IgD-negative memory B cell (primary cell): ENCODE results near the gene RIOK3. TPM values are rescaled to one million over a fixed set of nuclear protein-coding genes. Genes with fewer than 3 reads are reported as not detected.
"Not testable (repeated sequence)": the region's sequence is repeated elsewhere in the genome, so short reads cannot be mapped to it uniquely, and the experiment has no call there.

ENCODE experiments used
- H3K27ac Mint-ChIP-seq, 3 donors: one replicate each; pipeline ENCODE4 v1.8.0; 2020 to 2022; ENCODE audit warnings: mild to moderate bottlenecking in 3 of 3, mixed read lengths in 3 of 3, moderate library complexity in 1 of 3
- H3K27me3 Mint-ChIP-seq: one replicate; pipeline ENCODE4 v1.8.0; 2021; ENCODE audit warnings: mixed read lengths
- H3K36me3 Mint-ChIP-seq: one replicate; pipeline ENCODE4 v1.8.0; 2020; ENCODE audit warnings: mild to moderate bottlenecking, mixed read lengths
- H3K4me1 Mint-ChIP-seq, 3 donors: one replicate each; pipeline ENCODE4 v1.8.0; 2020 to 2022; ENCODE audit warnings: mixed read lengths in 3 of 3, mild to moderate bottlenecking in 1 of 3
- H3K4me3 Mint-ChIP-seq, 4 donors: one replicate each; pipeline ENCODE4 v1.8.0; 2020 to 2022; ENCODE audit warnings: mild to moderate bottlenecking in 4 of 4, mixed read lengths in 4 of 4, moderate library complexity in 3 of 4
- H3K9me3 Mint-ChIP-seq, 3 donors: one replicate each; pipeline ENCODE4 v1.8.0; 2020 to 2021; ENCODE audit warnings: mixed read lengths in 3 of 3, mild to moderate bottlenecking in 1 of 3
- polyA plus RNA-seq: library from polyadenylated mRNA; unstranded; fragments of 300-500 nt; fragmentation: Illumina TruSeq; gene quantifications from one replicate; pipeline ENCODE4 v1.2.3, GENCODE V29; 2021

The RIOK3 gene
- polyA plus RNA-seq, 1 donor from 2014 or later = 42.0 TPM

- no peaks in the 10 kb centered on the region for H3K9me3 Mint-ChIP-seq
- no peaks in the 10 kb centered on the region for H3K27me3 Mint-ChIP-seq
- peak overlapping the region; percentile 80 to 91 (median 83) for H3K27ac Mint-ChIP-seq
- peaks cover 41 to 53% (median 51%) of the 10 kb centered on the region in 3 donors for H3K4me1 Mint-ChIP-seq
- peaks cover 6% of the 10 kb centered on the region for H3K36me3 Mint-ChIP-seq
- peak overlapping the region; percentile 68 to 82 (median 73) for H3K4me3 Mint-ChIP-seq
These were observed 45.8 kb downstream of the RIOK3 start for GRCh38 chr18:23498877-23499276.

- H3K9me3 Mint-ChIP-seq = no peaks in the 10 kb centered on the region
- peak overlapping the region; percentile 68 to 82 (median 73) for H3K4me3 Mint-ChIP-seq
These were observed 46.2 kb downstream of the RIOK3 start for GRCh38 chr18:23499291-23499781.

GRCh38 chr18:23501626-23502025, 48.5 kb downstream of the RIOK3 start:
- no peaks in the 10 kb centered on the region for H3K27me3 Mint-ChIP-seq
- H3K36me3 Mint-ChIP-seq = peaks cover 4% of the 10 kb centered on the region
- H3K4me3 Mint-ChIP-seq = peak overlapping the region in 2 of 4 donors; percentile 44 to 73
- H3K27ac Mint-ChIP-seq = peak overlapping the region in 2 of 3 donors; percentile 75 to 80
- no peaks in the 10 kb centered on the region for H3K9me3 Mint-ChIP-seq
- peaks cover 39 to 56% (median 55%) of the 10 kb centered on the region in 3 donors for H3K4me1 Mint-ChIP-seq

More at GRCh38 chr18:23499291-23499781, 46.2 kb downstream of the RIOK3 start:
- H3K36me3 Mint-ChIP-seq = peaks cover 6% of the 10 kb centered on the region
- peak overlapping the region; percentile 80 to 91 (median 83) for H3K27ac Mint-ChIP-seq
- peaks cover 44 to 56% (median 56%) of the 10 kb centered on the region in 3 donors for H3K4me1 Mint-ChIP-seq
- no peaks in the 10 kb centered on the region for H3K27me3 Mint-ChIP-seq

GRCh38 chr18:23502516-23503037, 49.5 kb downstream of the RIOK3 start:
- Mint-ChIP-seq H3K27me3 (no peaks in the 10 kb centered on the region), H3K4me1 (peaks cover 42 to 57% (median 52%) of the 10 kb centered on the region in 3 donors), H3K27ac (peak overlapping the region; percentile 95 to 98 (median 97)), H3K4me3 (peak overlapping the region; percentile 92 to 97 (median 94)), H3K36me3 (peaks cover 4% of the 10 kb centered on the region), H3K9me3 (no peaks in the 10 kb centered on the region)

- Mint-ChIP-seq H3K36me3 (peaks cover 4% of the 10 kb centered on the region), H3K27ac (peak within 1 kb of the TSS; percentile 95 to 98 (median 98)), H3K27me3 (no peaks in the 10 kb centered on the region), H3K4me1 (peaks cover 39 to 54% (median 45%) of the 10 kb centered on the region in 3 donors), H3K4me3 (peak within 1 kb of the TSS; percentile 92 to 98 (median 94)), H3K9me3 (no peaks in the 10 kb centered on the region)
These were observed 50.2 kb downstream of the RIOK3 start, which contains the start of gene RMC1 for GRCh38 chr18:23503038-23503962. RMC1 (plus strand) TSS chr18:23503511; CDS start chr18:23503619, 108 bp downstream.

GRCh38 chr18:23503963-23504344, 50.9 kb downstream of the RIOK3 start:
- peak overlapping the region; percentile 57 to 98 (median 94) for H3K27ac Mint-ChIP-seq
- H3K36me3 Mint-ChIP-seq = peaks cover 4% of the 10 kb centered on the region
- H3K4me3 Mint-ChIP-seq = peak overlapping the region; percentile 76 to 98 (median 94)
- peaks cover 36 to 51% (median 39%) of the 10 kb centered on the region in 3 donors for H3K4me1 Mint-ChIP-seq
- H3K27me3 Mint-ChIP-seq = no peaks in the 10 kb centered on the region
- no peaks in the 10 kb centered on the region for H3K9me3 Mint-ChIP-seq

- Mint-ChIP-seq H3K4me3 (peak overlapping the region; percentile 76 to 98 (median 94)), H3K9me3 (no peaks in the 10 kb centered on the region), H3K36me3 (peaks cover 3% of the 10 kb centered on the region), H3K27me3 (no peaks in the 10 kb centered on the region), H3K27ac (peak overlapping the region; percentile 57 to 98 (median 94)), H3K4me1 (peaks cover 33 to 44% (median 33%) of the 10 kb centered on the region in 3 donors)
These were observed 51.6 kb downstream of the RIOK3 start for GRCh38 chr18:23504720-23505119.

- Mint-ChIP-seq H3K27me3 (no peaks in the 10 kb centered on the region), H3K4me1 (peaks cover 30 to 43% (median 41%) of the 10 kb centered on the region in 3 donors), H3K36me3 (peaks cover 8% of the 10 kb centered on the region), H3K9me3 (no peaks in the 10 kb centered on the region), H3K27ac (peak overlapping the region in 1 of 3 donors; percentile 87), H3K4me3 (peak overlapping the region in 2 of 4 donors; percentile 60 to 72)
These were observed 53.3 kb downstream of the RIOK3 start for GRCh38 chr18:23506393-23506792.

- peak overlapping the region in 2 of 3 donors; percentile 37 to 91 for H3K27ac Mint-ChIP-seq
- H3K4me3 Mint-ChIP-seq, H3K9me3 Mint-ChIP-seq, H3K36me3 Mint-ChIP-seq, H3K27me3 Mint-ChIP-seq: not testable (repeated sequence)
- H3K4me1 Mint-ChIP-seq = peaks cover 28 to 46% (median 37%) of the 10 kb centered on the region in 3 donors
These were observed 57.8 kb downstream of the RIOK3 start for GRCh38 chr18:23510923-23511322.

- H3K4me1 Mint-ChIP-seq = peaks cover 26 to 43% (median 32%) of the 10 kb centered on the region in 3 donors
- not testable (repeated sequence) for H3K27me3 Mint-ChIP-seq, H3K36me3 Mint-ChIP-seq, H3K9me3 Mint-ChIP-seq
- peak overlapping the region; percentile 65 to 92 (median 90) for H3K27ac Mint-ChIP-seq
- H3K4me3 Mint-ChIP-seq = peak overlapping the region in 3 of 4 donors; percentile 8 to 83 (median 75)
These were observed 59.1 kb downstream of the RIOK3 start for GRCh38 chr18:23512216-23512615.

- H3K9me3 Mint-ChIP-seq = no peaks in the 10 kb centered on the region
- H3K27ac Mint-ChIP-seq = peak overlapping the region; percentile 65 to 92 (median 90)
- H3K4me3 Mint-ChIP-seq = peak overlapping the region in 3 of 4 donors; percentile 7 to 83 (median 75)
- H3K4me1 Mint-ChIP-seq = peaks cover 21 to 43% (median 30%) of the 10 kb centered on the region in 3 donors
- H3K36me3 Mint-ChIP-seq = peaks cover 6% of the 10 kb centered on the region
- H3K27me3 Mint-ChIP-seq = no peaks in the 10 kb centered on the region
These were observed 59.6 kb downstream of the RIOK3 start for GRCh38 chr18:23512641-23513040.

- Mint-ChIP-seq H3K36me3 (peaks cover 6% of the 10 kb centered on the region), H3K4me3 (no peak overlapping the region), H3K27me3 (no peaks in the 10 kb centered on the region), H3K9me3 (no peaks in the 10 kb centered on the region), H3K27ac (peak overlapping the region in 2 of 3 donors; percentile 11 to 70), H3K4me1 (peaks cover 17 to 36% (median 23%) of the 10 kb centered on the region in 3 donors)
These were observed 62.9 kb downstream of the RIOK3 start for GRCh38 chr18:23515911-23516546.

- Mint-ChIP-seq H3K36me3 (peaks cover 7% of the 10 kb centered on the region), H3K27me3 (no peaks in the 10 kb centered on the region), H3K9me3 (no peaks in the 10 kb centered on the region), H3K4me1 (peaks cover 5 to 15% (median 13%) of the 10 kb centered on the region in 3 donors), H3K4me3 (no peak overlapping the region), H3K27ac (no peak overlapping the region)
These were observed 66.6 kb downstream of the RIOK3 start for GRCh38 chr18:23519734-23520133.

- H3K36me3 Mint-ChIP-seq = peaks cover 7% of the 10 kb centered on the region
- H3K9me3 Mint-ChIP-seq = no peaks in the 10 kb centered on the region
- peaks cover 2 to 8% (median 6%) of the 10 kb centered on the region in 3 donors for H3K4me1 Mint-ChIP-seq
- H3K27ac Mint-ChIP-seq = peak overlapping the region in 2 of 3 donors; percentile 23 to 35
- H3K4me3 Mint-ChIP-seq = no peak overlapping the region
- H3K27me3 Mint-ChIP-seq = no peaks in the 10 kb centered on the region
These were observed 68.2 kb downstream of the RIOK3 start for GRCh38 chr18:23521271-23521670.
